Body of pancreas (tissue), 4 donors: ENCODE measurements around the gene HLA-DRA.

Experiments
- CTCF ChIP-seq, 7 experiments: fragments of 450-650 bp in 4 of 7; fragments of 200-600 bp in 3 of 7; sonication (generic) in 3 of 7; IDR thresholded peaks; one replicate each; pipeline ENCODE4 v1.5.1; 2016 to 2019; ENCODE audit warnings: antibody characterized with exemption in 7 of 7
- POLR2A ChIP-seq, 3 donors: fragments of 450-650 bp; IDR thresholded peaks; one replicate each; pipeline ENCODE4 v1.6.1; 2016; ENCODE audit warnings: antibody characterized with exemption in 3 of 3, mild to moderate bottlenecking in 2 of 3

- TF ChIP-seq CTCF (IDR thresholded peaks at IDR 0.05) (no peak), POLR2A (IDR thresholded peaks at IDR 0.05) (no peak)
Observed at GRCh38 chr6:32461493-32461892, 21.8 kb downstream of the HLA-DRA start.
